Astrocyte of the cerebellum (primary cell): ENCODE results near the gene EFCAB11.
A peak's percentile ranks its signal among the peaks of the same experiment; 100 is the strongest.

Experiments used
- DNase-seq: peaks from one replicate; pipeline ENCODE4 v3.0.0-alpha.2; 2011; ENCODE audit warnings: low read depth
- H3K4me3 ChIP-seq: 2 replicates; pipeline ENCODE4 v1.5.1; 2011; ENCODE audit warnings: mild to moderate bottlenecking, low read depth, low read length, moderate library complexity
- in situ Hi-C: cut with HindIII; loops from 2 replicates; pipeline ENCODE4 v1.10.0; 2017; ENCODE audit warnings: low sequenced_read_pairs
- TF ChIP-seq, protein P1 (sequence below): IDR thresholded peaks from 2 replicates; pipeline ENCODE4 v1.5.1; 2012; ENCODE audit warnings: low read length, low read depth, moderate library complexity, mild to moderate bottlenecking; ENCODE audit errors: missing control alignments

EFCAB11 gene

DNA sequence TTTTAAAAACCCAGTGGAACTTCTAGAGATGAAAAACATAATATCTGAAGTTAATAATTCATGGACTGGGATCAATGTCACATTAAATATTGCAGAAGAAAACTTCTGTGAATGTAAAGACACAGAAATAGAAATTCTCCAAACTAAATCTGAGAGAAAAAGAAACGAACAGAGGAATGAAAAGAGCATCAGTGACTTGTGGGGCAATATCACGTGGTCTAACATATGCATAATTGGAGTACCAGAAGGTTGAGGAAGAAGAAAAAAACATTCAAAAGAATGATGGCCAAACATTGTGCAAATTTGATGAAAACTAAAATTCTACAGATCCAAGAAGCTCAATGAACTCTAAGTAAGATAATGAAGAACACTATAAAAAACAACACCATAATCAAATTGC is 130.8 kb downstream of the EFCAB11 start:
- TF ChIP-seq, protein P1, sequence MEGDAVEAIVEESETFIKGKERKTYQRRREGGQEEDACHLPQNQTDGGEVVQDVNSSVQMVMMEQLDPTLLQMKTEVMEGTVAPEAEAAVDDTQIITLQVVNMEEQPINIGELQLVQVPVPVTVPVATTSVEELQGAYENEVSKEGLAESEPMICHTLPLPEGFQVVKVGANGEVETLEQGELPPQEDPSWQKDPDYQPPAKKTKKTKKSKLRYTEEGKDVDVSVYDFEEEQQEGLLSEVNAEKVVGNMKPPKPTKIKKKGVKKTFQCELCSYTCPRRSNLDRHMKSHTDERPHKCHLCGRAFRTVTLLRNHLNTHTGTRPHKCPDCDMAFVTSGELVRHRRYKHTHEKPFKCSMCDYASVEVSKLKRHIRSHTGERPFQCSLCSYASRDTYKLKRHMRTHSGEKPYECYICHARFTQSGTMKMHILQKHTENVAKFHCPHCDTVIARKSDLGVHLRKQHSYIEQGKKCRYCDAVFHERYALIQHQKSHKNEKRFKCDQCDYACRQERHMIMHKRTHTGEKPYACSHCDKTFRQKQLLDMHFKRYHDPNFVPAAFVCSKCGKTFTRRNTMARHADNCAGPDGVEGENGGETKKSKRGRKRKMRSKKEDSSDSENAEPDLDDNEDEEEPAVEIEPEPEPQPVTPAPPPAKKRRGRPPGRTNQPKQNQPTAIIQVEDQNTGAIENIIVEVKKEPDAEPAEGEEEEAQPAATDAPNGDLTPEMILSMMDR: no peak
- H3K4me3 ChIP-seq: no peak overlapping the region
- DNase-seq: no peak
- in situ Hi-C loops: no loop called here

DNA sequence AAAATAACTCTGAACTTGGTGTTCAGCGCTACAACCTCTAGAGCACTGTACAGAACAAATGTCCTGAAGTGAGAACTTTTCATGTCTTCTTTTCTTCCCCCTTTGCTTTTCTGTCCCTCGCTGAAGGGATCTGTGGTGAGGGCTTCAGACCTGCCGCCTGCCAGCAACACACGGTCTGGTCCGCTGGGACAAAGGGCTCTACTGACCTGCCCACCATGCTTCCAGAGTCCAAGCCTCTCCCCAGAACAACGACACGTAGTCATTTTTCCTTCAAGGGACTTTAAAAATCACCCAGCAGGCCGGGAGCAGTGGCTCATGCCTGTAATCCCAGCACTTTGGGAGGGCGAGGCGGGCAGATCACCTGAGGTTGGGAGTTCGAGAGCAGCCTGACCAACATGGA is 140.4 kb downstream of the EFCAB11 start:
- H3K4me3 ChIP-seq: peak overlapping the region; percentile 6
- DNase-seq: no peak
- TF ChIP-seq, protein P1: no peak
- in situ Hi-C loops: no loop called here

DNA sequence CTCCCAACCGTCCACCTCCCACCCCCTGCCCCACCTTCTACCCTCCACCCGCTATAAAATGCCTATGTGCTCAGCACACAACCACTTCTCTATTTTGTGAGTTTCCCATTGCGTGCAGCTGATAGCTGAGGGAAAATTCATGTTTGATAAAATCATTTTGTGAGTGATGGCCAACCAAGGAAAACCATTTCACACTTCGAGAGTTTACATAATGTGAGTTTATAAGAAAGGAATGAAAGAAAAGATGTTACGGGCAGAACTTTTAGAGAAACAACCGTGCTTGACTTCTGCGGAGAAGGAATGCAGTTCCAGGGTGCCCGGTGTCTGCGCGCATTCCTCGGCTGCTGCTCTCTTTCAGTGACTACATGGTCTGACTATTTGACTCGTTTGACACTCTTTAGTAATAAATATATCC is 140.9 kb downstream of the EFCAB11 start:
- peak overlapping the region; percentile 7 for H3K4me3 ChIP-seq
- DNase-seq: peak; percentile 60
- in situ Hi-C loops: no loop called here
- TF ChIP-seq, protein P1: no peak

DNA sequence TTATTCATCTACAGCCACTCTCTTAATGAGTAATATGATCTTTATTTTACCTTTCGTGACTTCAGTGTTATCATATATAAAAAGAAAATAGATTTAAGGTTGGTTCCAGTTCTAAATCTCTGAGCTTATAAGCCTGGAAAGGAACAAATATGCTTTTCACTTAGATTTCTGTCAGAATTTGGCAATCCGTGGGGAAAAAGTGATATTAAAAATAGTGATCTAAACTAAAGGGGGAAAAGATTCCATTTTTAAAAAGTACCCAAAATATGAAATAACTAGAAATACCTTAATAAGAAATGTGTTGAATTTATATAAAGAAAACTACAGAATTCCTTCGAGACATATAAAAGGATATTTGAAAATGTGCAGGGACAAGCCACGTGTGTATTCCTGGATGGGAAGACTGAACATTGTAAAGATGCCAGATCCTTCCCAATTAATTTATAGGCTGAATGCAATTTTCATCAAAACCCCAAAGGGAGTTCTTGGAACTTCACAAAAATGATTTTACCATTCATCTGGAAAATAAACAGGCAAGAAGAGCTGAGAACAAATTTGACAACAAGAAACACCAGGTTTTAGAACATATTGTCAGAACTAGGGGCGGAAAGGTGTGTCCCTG is 142.5 kb downstream of the EFCAB11 start:
- no peak overlapping the region for H3K4me3 ChIP-seq
- in situ Hi-C loops: no loop called here
- no peak for DNase-seq
- TF ChIP-seq, protein P1: no peak

DNA sequence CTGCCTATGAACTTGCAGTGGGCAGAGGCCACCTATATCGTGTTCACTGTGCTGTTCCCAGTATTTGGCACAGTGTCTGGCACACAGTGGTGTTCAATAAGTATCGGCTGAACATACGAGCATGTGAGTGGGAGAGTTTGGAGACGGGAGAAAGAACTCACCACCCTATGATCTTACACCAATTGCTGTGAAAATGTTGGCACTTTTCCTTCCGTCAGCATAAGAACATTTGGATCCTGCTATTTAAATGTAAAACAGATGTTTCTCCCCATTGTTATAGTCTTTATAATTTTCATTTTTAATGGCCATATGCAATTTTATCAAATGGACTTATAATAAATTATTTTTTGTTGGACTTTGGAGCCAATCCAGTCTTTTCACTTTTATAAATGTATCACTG is 144.4 kb downstream of the EFCAB11 start:
- TF ChIP-seq, protein P1: no peak
- no peak overlapping the region for H3K4me3 ChIP-seq
- in situ Hi-C loops: no loop called here
- no peak for DNase-seq

DNA sequence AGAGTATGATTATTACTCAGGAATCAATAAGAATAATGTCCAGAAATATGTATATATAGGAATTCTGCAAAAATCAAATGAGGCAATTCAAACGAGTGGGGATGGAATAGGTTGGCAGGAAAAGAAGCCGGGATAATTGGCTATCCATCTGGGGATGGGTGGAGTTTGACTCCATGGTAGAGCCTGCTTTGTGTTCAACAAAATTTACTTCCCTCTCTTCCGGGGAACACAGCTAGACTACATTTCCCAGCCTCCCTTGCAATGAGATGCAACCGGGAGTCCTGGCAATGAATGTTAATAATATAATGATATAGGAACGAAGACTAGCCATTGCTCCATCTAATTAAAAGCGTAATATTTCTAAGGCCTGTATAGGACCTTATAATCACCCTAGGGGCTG is 146.6 kb downstream of the EFCAB11 start:
- no peak overlapping the region for H3K4me3 ChIP-seq
- DNase-seq: no peak
- in situ Hi-C loops: no loop called here
- TF ChIP-seq, protein P1: no peak
